Measurements from ENCODE around the gene SOX5. TPM values are rescaled to one million over a fixed set of nuclear protein-coding genes. Genes with fewer than 3 reads are reported as not detected.
"Not testable (repeated sequence)": the region's sequence is repeated elsewhere in the genome, so short reads cannot be mapped to it uniquely, and the experiment has no call there.

SOX5 gene
- total RNA-seq, 4 donors from 2014 or later = 1.3 to 9.6 (median 3.3) TPM

DNA sequence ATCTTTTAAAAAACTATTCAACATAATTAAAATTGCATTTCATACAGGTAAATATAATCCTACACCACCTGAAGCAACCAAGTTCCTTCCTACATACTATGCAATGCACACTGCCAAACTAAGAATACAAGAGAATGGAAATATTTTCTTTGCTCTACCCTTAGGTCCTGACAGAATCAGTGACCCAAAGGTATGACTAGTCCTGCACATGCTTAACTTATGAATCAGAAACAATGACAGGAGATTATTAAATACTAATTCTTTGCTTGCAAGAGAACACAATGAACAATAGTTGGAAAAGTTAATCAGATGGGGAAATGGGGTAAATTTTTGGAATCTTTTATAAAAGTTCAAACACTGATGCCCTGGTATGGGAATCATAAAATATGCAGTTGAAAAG, 220.1 kb downstream of the SOX5 start:
- in situ Hi-C loops (cut with MboI; ENCODE audit: low sequenced_read_pairs in 4 of 4) = no loop called here
- no peak for ATAC-seq
- no peak overlapping the region for H3K27ac ChIP-seq
- H3K27me3 ChIP-seq = no peaks in the 10 kb centered on the region
- no peak overlapping the region for H3K4me3 ChIP-seq
- no peaks in the 10 kb centered on the region for H3K36me3 ChIP-seq
- TF ChIP-seq POLR2A (IDR thresholded peaks at IDR 0.05) = no peak
- TF ChIP-seq, protein P1, sequence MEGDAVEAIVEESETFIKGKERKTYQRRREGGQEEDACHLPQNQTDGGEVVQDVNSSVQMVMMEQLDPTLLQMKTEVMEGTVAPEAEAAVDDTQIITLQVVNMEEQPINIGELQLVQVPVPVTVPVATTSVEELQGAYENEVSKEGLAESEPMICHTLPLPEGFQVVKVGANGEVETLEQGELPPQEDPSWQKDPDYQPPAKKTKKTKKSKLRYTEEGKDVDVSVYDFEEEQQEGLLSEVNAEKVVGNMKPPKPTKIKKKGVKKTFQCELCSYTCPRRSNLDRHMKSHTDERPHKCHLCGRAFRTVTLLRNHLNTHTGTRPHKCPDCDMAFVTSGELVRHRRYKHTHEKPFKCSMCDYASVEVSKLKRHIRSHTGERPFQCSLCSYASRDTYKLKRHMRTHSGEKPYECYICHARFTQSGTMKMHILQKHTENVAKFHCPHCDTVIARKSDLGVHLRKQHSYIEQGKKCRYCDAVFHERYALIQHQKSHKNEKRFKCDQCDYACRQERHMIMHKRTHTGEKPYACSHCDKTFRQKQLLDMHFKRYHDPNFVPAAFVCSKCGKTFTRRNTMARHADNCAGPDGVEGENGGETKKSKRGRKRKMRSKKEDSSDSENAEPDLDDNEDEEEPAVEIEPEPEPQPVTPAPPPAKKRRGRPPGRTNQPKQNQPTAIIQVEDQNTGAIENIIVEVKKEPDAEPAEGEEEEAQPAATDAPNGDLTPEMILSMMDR (IDR thresholded peaks at IDR 0.05 in 4 of 5, conservative IDR thresholded peaks at IDR 0.05 in 1 of 5) = no peak
- no peaks in the 10 kb centered on the region for H3K9me3 ChIP-seq
- H3K4me1 ChIP-seq = no peaks in the 10 kb centered on the region
- intact Hi-C loops (cut with DNase I; ENCODE audit: low total_unique reads) = no loop called here
- no peak for DNase-seq

DNA sequence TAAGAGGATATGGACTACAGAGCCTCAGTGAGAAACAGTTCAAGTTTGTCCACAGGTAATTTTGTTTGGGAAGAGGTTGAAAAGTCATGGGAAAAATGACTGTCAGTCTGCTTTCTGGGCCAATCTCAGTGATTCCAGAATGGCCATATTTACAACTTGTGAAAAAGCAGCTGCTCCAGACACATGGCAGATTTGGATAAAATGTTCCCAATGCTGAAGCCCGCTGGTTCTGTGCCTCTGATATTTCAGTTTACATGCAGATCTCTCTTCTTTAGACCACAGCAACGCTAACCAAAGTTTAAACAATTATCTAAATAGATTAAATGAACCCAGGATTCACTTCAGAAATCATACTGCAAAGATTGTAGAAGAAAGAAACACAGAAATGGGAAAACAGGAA, 222.8 kb downstream of the SOX5 start:
- ATAC-seq = no peak
- intact Hi-C loops (cut with DNase I; ENCODE audit: low total_unique reads) = no loop called here
- no peaks in the 10 kb centered on the region for H3K9me3 ChIP-seq

DNA sequence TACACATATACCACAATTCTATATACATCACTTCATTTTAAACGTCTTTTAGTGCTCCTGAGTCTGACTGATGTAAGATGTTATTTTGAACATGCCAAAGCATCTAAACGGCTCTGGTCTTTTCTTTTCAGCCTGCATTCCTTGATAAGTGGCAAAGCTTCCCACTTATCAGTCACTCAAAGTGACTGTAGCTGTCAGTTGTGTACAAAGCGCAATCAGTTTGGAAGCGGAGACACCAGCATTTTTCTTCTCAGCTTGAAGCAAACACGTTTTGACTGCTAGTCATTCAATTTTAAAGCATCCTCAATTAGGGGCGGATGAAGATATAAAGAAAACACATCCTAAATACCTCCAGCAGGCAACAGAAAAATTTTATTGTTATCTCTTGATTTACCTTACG, 226.8 kb downstream of the SOX5 start:
- ATAC-seq = no peak
- Histone ChIP-seq H3K4me1 (no peaks in the 10 kb centered on the region), H3K36me3 (no peaks in the 10 kb centered on the region), H3K27ac (no peak overlapping the region), H3K4me3 (no peak overlapping the region), H3K27me3 (no peaks in the 10 kb centered on the region), H3K9me3 (no peaks in the 10 kb centered on the region)
- intact Hi-C loops (cut with DNase I; ENCODE audit: low total_unique reads) (no loop called here), in situ Hi-C loops (cut with MboI; ENCODE audit: low sequenced_read_pairs in 4 of 4) (no loop called here)
- TF ChIP-seq, protein P1 (IDR thresholded peaks at IDR 0.05 in 4 of 5, conservative IDR thresholded peaks at IDR 0.05 in 1 of 5) = no peak
- TF ChIP-seq POLR2A (IDR thresholded peaks at IDR 0.05) = no peak
- no peak for DNase-seq

More for the DNA sequence above, 222.8 kb downstream of the SOX5 start:
- DNase-seq = no peak
- TF ChIP-seq, protein P1 (IDR thresholded peaks at IDR 0.05 in 4 of 5, conservative IDR thresholded peaks at IDR 0.05 in 1 of 5) = no peak
- no peak for TF ChIP-seq POLR2A (IDR thresholded peaks at IDR 0.05)
- in situ Hi-C loops (cut with MboI; ENCODE audit: low sequenced_read_pairs in 4 of 4) = no loop called here
- Histone ChIP-seq H3K36me3 (no peaks in the 10 kb centered on the region), H3K27me3 (no peaks in the 10 kb centered on the region), H3K4me1 (no peaks in the 10 kb centered on the region), H3K4me3 (no peak overlapping the region), H3K27ac (no peak overlapping the region)

DNA sequence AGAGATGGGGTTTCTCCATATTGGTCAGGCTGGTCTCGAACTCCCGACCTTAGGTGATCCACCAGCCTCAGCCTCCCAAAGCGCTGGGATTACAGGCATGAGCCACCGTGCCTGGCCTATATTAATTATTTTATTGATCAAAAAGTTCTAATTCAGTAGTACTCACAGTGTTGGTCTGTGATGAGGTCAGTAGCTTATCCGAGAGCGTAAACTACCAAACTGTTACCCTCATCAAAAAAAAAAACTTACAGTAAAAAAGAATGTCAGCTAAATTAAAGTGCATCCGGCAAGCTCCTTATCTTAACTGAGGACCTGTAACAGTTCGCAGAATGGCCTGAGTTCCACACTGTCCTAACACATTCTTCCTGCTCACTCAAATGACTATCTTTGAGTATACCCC, 228.2 kb downstream of the SOX5 start:
- H3K27ac ChIP-seq = no peak overlapping the region
- H3K27me3 ChIP-seq = no peaks in the 10 kb centered on the region
- TF ChIP-seq, protein P1 (IDR thresholded peaks at IDR 0.05 in 4 of 5, conservative IDR thresholded peaks at IDR 0.05 in 1 of 5) = no peak
- no peak for TF ChIP-seq POLR2A (IDR thresholded peaks at IDR 0.05)
- intact Hi-C loops (cut with DNase I; ENCODE audit: low total_unique reads) (no loop called here), in situ Hi-C loops (cut with MboI; ENCODE audit: low sequenced_read_pairs in 4 of 4) (no loop called here)
- ATAC-seq (no peak), DNase-seq (no peak)
- H3K36me3 ChIP-seq = no peaks in the 10 kb centered on the region
- no peaks in the 10 kb centered on the region for H3K4me1 ChIP-seq
- H3K9me3 ChIP-seq = no peaks in the 10 kb centered on the region
- H3K4me3 ChIP-seq = no peak overlapping the region

DNA sequence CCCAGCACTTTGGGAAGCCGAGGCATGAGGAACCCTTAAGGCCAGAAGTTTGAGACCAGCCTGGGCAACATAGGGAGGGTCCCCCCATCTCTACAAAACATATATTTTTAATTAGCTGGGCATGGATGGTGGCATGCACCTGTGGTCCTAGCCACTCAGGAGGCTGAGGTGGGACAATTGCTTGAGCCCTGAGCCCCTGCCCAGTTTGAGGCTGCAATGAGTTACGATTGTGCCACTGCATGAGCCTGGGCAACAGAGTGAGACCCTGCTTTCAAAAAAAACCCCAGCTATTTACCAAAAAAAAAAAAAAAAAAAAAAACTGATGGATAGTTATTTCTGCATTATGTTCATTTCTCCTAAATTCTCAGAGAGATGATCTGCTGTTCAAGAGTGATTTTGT, 230.0 kb downstream of the SOX5 start:
- ATAC-seq (no peak), DNase-seq (no peak)
- TF ChIP-seq, protein P1 (IDR thresholded peaks at IDR 0.05 in 4 of 5, conservative IDR thresholded peaks at IDR 0.05 in 1 of 5) = no peak
- TF ChIP-seq POLR2A (IDR thresholded peaks at IDR 0.05) = no peak
- intact Hi-C loops (cut with DNase I; ENCODE audit: low total_unique reads) (no loop called here), in situ Hi-C loops (cut with MboI; ENCODE audit: low sequenced_read_pairs in 4 of 4) (no loop called here)
- no peaks in the 10 kb centered on the region for H3K27me3 ChIP-seq
- H3K9me3 ChIP-seq = no peaks in the 10 kb centered on the region
- no peaks in the 10 kb centered on the region for H3K36me3 ChIP-seq
- H3K27ac ChIP-seq = no peak overlapping the region
- no peaks in the 10 kb centered on the region for H3K4me1 ChIP-seq
- H3K4me3 ChIP-seq = no peak overlapping the region

DNA sequence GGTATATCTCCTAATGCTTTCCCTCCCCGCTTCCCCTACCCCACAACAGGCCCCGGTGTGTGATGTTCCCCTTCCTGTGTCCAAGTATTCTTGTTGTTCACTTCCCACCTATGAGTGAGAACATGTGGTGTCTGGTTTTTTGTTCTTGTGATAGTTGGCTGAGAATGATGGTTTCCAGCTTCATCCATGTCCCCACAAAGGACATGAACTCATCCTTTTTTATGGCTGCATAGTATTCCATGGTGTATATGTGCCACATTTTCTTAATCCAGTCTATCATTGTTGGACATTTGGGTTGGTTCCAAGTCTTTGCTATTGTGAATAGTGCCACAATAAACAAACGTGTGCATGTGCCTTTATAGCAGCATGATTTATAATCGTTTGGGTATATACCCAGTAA, 239.1 kb downstream of the SOX5 start:
- H3K27me3 ChIP-seq; H3K4me3 ChIP-seq; in situ Hi-C loops (cut with MboI; ENCODE audit: low sequenced_read_pairs in 4 of 4); intact Hi-C loops (cut with DNase I; ENCODE audit: low total_unique reads); DNase-seq; H3K9me3 ChIP-seq; H3K4me1 ChIP-seq; ATAC-seq; H3K27ac ChIP-seq; H3K36me3 ChIP-seq: not testable (repeated sequence)

Data from gastrocnemius medialis (tissue), 4 donors.